Endothelial cell of umbilical vein (primary cell): Measurements from ENCODE around the gene SDC3. TPM values are rescaled to one million over a fixed set of nuclear protein-coding genes. Genes with fewer than 3 reads are reported as not detected.

Experiments used
- BruUV-seq: library from RNA; stranded (reverse); fragments of 400-500 nt; replicated peaks from 2 replicates; lab custom pipeline; 2021; lab: Mats Ljungman, UMichigan
- CTCF ChIA-PET: fragments of 300-600, 350-600 bp; sonication (Branson Sonifier 250); formaldehyde crosslinking; loops from one replicate; lab custom pipeline; 2021; ENCODE audit warnings: antibody characterized with exemption, inconsistent platforms; lab: Charles Lee
- POLR2A ChIA-PET: fragments of 300-600, 350-600 bp; sonication (Branson Sonifier 250); formaldehyde crosslinking; loops from one replicate; lab custom pipeline; 2021; ENCODE audit warnings: antibody characterized with exemption, inconsistent platforms; lab: Charles Lee
- DNase-seq: peaks from one replicate; pipeline ENCODE4 v3.0.0-alpha.2; 2011; ENCODE audit warnings: low read depth, low spot score
- FAIRE-seq: peaks from 2 replicates; lab custom pipeline; 2011; peaks lifted over from hg19 to GRCh38; lab: Jason Lieb, UNC
- H2AFZ ChIP-seq: 2 replicates; pipeline ENCODE4 v1.6.0; 2012; ENCODE audit warnings: low read depth, low read length, control low read depth, inconsistent platforms
- H3K27ac ChIP-seq: 2 replicates; pipeline ENCODE4 v1.5.1; 2011; ENCODE audit warnings: low read depth, mild to moderate bottlenecking, control low read depth, low read length, moderate library complexity; ENCODE audit not compliant: insufficient read depth
- H3K27me3 ChIP-seq, 2 experiments: 2 replicates each; pipeline versions ENCODE4 v1.6.0 to v1.6.1; 2011; ENCODE audit warnings: low read length in 2 of 2, mixed read lengths in 1 of 2; ENCODE audit not compliant: control insufficient read depth in 2 of 2, insufficient read depth in 2 of 2
- H3K36me3 ChIP-seq, 2 experiments: 2 replicates in 1 of 2; 3 replicates in 1 of 2; pipeline ENCODE4 v1.5.1; 2011; ENCODE audit warnings: low read length in 2 of 2, mild to moderate bottlenecking in 1 of 2, moderate library complexity in 1 of 2; ENCODE audit not compliant: control insufficient read depth in 2 of 2, insufficient read depth in 2 of 2; ENCODE audit errors: extremely low read depth in 1 of 2
- H3K4me1 ChIP-seq: 3 replicates; pipeline ENCODE4 v1.5.1; 2011; ENCODE audit warnings: mild to moderate bottlenecking, low read length; ENCODE audit not compliant: control insufficient read depth, insufficient read depth; ENCODE audit errors: extremely low read depth
- H3K4me2 ChIP-seq: 2 replicates; pipeline ENCODE4 v1.6.1; 2011; ENCODE audit warnings: low read length, control low read depth, mixed read lengths; ENCODE audit not compliant: insufficient read depth
- H3K4me3 ChIP-seq, 3 experiments: fragments of 200-600 bp in 1 of 3; sonication (generic), shearing (Covaris generic) in 1 of 3; replicated peaks in 1 of 3; 2 replicates each; pipeline ENCODE4 v1.5.1; 2011 to 2016; ENCODE audit warnings: control low read depth in 3 of 3, low read length in 3 of 3, mild to moderate bottlenecking in 2 of 3, inconsistent platforms in 1 of 3, low read depth in 1 of 3, moderate library complexity in 1 of 3; ENCODE audit not compliant: insufficient read depth in 1 of 3
- H3K79me2 ChIP-seq: 2 replicates; pipeline ENCODE4 v1.6.0; 2012; ENCODE audit warnings: low read length, inconsistent platforms; ENCODE audit not compliant: control insufficient read depth, insufficient read depth
- H3K9ac ChIP-seq: replicated peaks from 2 replicates; pipeline ENCODE3; 2011; ENCODE audit warnings: low read length, control low read depth; ENCODE audit not compliant: insufficient read depth; ENCODE audit errors: extremely low read depth
- H3K9me1 ChIP-seq: replicated peaks from 3 replicates; pipeline ENCODE4 v1.6.0; 2011; ENCODE audit warnings: mild to moderate bottlenecking, low read length; ENCODE audit not compliant: control insufficient read depth, insufficient read depth; ENCODE audit errors: extremely low read depth
- H3K9me3 ChIP-seq: replicated peaks from 2 replicates; pipeline ENCODE4 v1.5.1; 2012; ENCODE audit warnings: low read length, inconsistent platforms; ENCODE audit not compliant: control insufficient read depth, insufficient read depth
- H4K20me1 ChIP-seq: replicated peaks from 2 replicates; pipeline ENCODE3; 2011; ENCODE audit warnings: mild to moderate bottlenecking, low read length; ENCODE audit not compliant: control insufficient read depth, insufficient read depth; ENCODE audit errors: extremely low read depth
- EZH2 ChIP-seq: IDR thresholded peaks from 2 replicates; pipeline ENCODE4 v1.6.1; 2012; ENCODE audit warnings: borderline replicate concordance, low read depth, mild to moderate bottlenecking, moderate library complexity, low read length, inconsistent platforms; ENCODE audit not compliant: severe bottlenecking
- FOS ChIP-seq: IDR thresholded peaks from 2 replicates; pipeline ENCODE4 v1.6.1; 2011; ENCODE audit warnings: mild to moderate bottlenecking, low read length, moderate library complexity, borderline replicate concordance; ENCODE audit not compliant: insufficient read depth
- GATA2 ChIP-seq: IDR thresholded peaks from 2 replicates; pipeline ENCODE4 v1.7.0; 2011; ENCODE audit warnings: low read depth, mild to moderate bottlenecking, moderate library complexity, mixed read lengths, low read length; ENCODE audit not compliant: insufficient read length, insufficient read depth
- JUN ChIP-seq: IDR thresholded peaks from 2 replicates; pipeline ENCODE4 v1.6.1; 2011; ENCODE audit warnings: borderline replicate concordance, low read depth; ENCODE audit not compliant: insufficient read length, insufficient read depth
- MYC ChIP-seq: IDR thresholded peaks from one replicate; pipeline ENCODE4 v1.6.1; 2011; ENCODE audit warnings: mild to moderate bottlenecking, low read depth, low read length
- POLR2A ChIP-seq: IDR thresholded peaks from 2 replicates; pipeline ENCODE4 v1.6.1; 2012; ENCODE audit warnings: low read depth, mild to moderate bottlenecking, control low read depth, low read length
- POLR2AphosphoS5 ChIP-seq: IDR thresholded peaks from 2 replicates; pipeline ENCODE4 v1.6.1; 2012; ENCODE audit warnings: low read depth, mild to moderate bottlenecking, control low read depth, low read length, moderate library complexity; ENCODE audit not compliant: insufficient read depth
- dilution Hi-C: fragments of 300-500 bp; cut with MboI; formaldehyde crosslinking; loops from one replicate; pipeline ENCODE4 v1.15.0; 2019; ENCODE audit warnings: low sequenced_read_pairs; ENCODE audit not compliant: extremely low pct_ligation_motif_present
- intact Hi-C: fragments of 100-400 bp; cut with micrococcal nuclease; formaldehyde crosslinking; loops from one replicate; pipeline ENCODE4 v1.10.0; 2022
- polyA plus RNA-seq, 4 experiments: library from polyadenylated mRNA; depleted of rRNA in 3 of 4; stranded (reverse) in 3 of 4; unstranded in 1 of 4; fragments of >200 nt; gene quantifications; 2 replicates each; pipeline versions ENCODE4 v1.2.1 to v1.2.3, GENCODE V29; 2011 to 2012; ENCODE audit warnings: missing spikeins in 1 of 4
- total RNA-seq: library from RNA; stranded (reverse); gene quantifications from 2 replicates; pipeline ENCODE4 v1.2.3, GENCODE V29; 2021
- TF ChIP-seq, protein P1 (sequence below): IDR thresholded peaks from 2 replicates; pipeline ENCODE4 v1.6.1; 2011; ENCODE audit not compliant: insufficient read depth, insufficient read length
- TF ChIP-seq, protein P2 (sequence below), 2 donors: IDR thresholded peaks; 1 replicate in 1 of 2; 2 replicates in 1 of 2; pipeline ENCODE4 v1.5.1; 2011; ENCODE audit warnings: low read length in 2 of 2, mild to moderate bottlenecking in 2 of 2, moderate library complexity in 2 of 2, control low read depth in 1 of 2, inconsistent platforms in 1 of 2, low read depth in 1 of 2; ENCODE audit not compliant: insufficient read depth in 1 of 2; ENCODE audit errors: extremely low read depth in 1 of 2

Gene SDC3
- total and polyA plus RNA-seq, 2 donors (not counting 3 experiments of a cell fraction or from before 2014, with no cell fraction given), result 7.1 to 25.9 TPM

GRCh38 chr1:30866594-30866993 lies 42.0 kb downstream of the SDC3 start:
- intact Hi-C loops (no loop called here), dilution Hi-C loops (no loop called here)
- FAIRE-seq, result no peak

More at GRCh38 chr1:30866594-30866993, 42.0 kb downstream of the SDC3 start:
- H4K20me1 ChIP-seq, result no peaks in the 10 kb centered on the region
- H3K4me2 ChIP-seq, result no peak overlapping the region
- POLR2A ChIA-PET, result no interaction called here
- no peaks in the 10 kb centered on the region for H3K79me2 ChIP-seq
- H3K4me3 ChIP-seq, result no peak overlapping the region
- no peaks in the 10 kb centered on the region for H3K4me1 ChIP-seq
- no peak overlapping the region for H3K27ac ChIP-seq
- H2AFZ ChIP-seq, result no peak overlapping the region
- H3K9me1 ChIP-seq, result no peaks in the 10 kb centered on the region
- H3K9me3 ChIP-seq, result no peaks in the 10 kb centered on the region
- H3K9ac ChIP-seq, result no peak overlapping the region
- H3K36me3 ChIP-seq, result no peaks in the 10 kb centered on the region
- no peak for DNase-seq
- TF ChIP-seq GATA2 (no peak), POLR2A (no peak), FOS (no peak), MYC (no peak), EZH2 (no peak), POLR2AphosphoS5 (no peak), JUN (no peak)
- TF ChIP-seq, protein P1, sequence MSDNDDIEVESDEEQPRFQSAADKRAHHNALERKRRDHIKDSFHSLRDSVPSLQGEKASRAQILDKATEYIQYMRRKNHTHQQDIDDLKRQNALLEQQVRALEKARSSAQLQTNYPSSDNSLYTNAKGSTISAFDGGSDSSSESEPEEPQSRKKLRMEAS, result no peak
- TF ChIP-seq, protein P2, sequence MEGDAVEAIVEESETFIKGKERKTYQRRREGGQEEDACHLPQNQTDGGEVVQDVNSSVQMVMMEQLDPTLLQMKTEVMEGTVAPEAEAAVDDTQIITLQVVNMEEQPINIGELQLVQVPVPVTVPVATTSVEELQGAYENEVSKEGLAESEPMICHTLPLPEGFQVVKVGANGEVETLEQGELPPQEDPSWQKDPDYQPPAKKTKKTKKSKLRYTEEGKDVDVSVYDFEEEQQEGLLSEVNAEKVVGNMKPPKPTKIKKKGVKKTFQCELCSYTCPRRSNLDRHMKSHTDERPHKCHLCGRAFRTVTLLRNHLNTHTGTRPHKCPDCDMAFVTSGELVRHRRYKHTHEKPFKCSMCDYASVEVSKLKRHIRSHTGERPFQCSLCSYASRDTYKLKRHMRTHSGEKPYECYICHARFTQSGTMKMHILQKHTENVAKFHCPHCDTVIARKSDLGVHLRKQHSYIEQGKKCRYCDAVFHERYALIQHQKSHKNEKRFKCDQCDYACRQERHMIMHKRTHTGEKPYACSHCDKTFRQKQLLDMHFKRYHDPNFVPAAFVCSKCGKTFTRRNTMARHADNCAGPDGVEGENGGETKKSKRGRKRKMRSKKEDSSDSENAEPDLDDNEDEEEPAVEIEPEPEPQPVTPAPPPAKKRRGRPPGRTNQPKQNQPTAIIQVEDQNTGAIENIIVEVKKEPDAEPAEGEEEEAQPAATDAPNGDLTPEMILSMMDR (IDR thresholded peaks at IDR 0.05; ENCODE audit: extremely low read depth in 1 of 2, insufficient read depth in 1 of 2, low read depth in 1 of 2, low read length in 2 of 2), result no peak
- CTCF ChIA-PET, result interaction anchor here (0.6 to 1.9 kb wide), 6 partner anchors 10 to 65 kb away, joined by 3 to 7 read pairs (median 4); no protein-coding TSS in a partner anchor
- BruUV-seq, result no TSS peak
- peaks cover 2 to 3% of the 10 kb centered on the region in 2 experiments for H3K27me3 ChIP-seq
